K562 (cell line): ENCODE measurements around the gene SLC35A2. TPM values are rescaled to one million over a fixed set of nuclear protein-coding genes. Genes with fewer than 3 reads are reported as not detected.

Experiments
- BACH1 ChIP-seq: fragments of 200-800 bp; sonication (Bioruptor generic); IDR thresholded peaks from 2 replicates; pipeline ENCODE4 v1.6.1; 2016; ENCODE audit warnings: missing genetic modification characterization, missing compliant biosample characterization
- FUS ChIP-seq: fragments of 200-400 bp; formaldehyde crosslinking; optimal IDR thresholded peaks from 2 replicates; pipeline ENCODE3; 2017; ENCODE audit warnings: low read depth, low read length
- HMGXB4 ChIP-seq: sonication (generic); formaldehyde crosslinking; IDR thresholded peaks from 2 replicates; pipeline ENCODE4 v1.8.1; 2023; ENCODE audit warnings: mild to moderate bottlenecking, missing genetic modification reagents
- PHTF2 ChIP-seq: fragments of 250-450 bp; sonication (Bioruptor Pico); IDR thresholded peaks from 2 replicates; pipeline ENCODE4 v1.5.0; 2021; ENCODE audit warnings: mild to moderate bottlenecking
- POLR2H ChIP-seq: IDR thresholded peaks from 2 replicates; pipeline ENCODE4 v1.6.1; 2016; ENCODE audit warnings: missing genetic modification characterization, low read depth, mild to moderate bottlenecking, control low read depth, missing compliant biosample characterization, moderate library complexity
- TAF7 ChIP-seq: fragments of 450-650 bp; IDR thresholded peaks from 2 replicates; pipeline ENCODE4 v1.6.1; 2016; ENCODE audit warnings: missing genetic modification characterization, missing compliant biosample characterization
- ZKSCAN8 ChIP-seq: fragments of 200-800 bp; sonication (Bioruptor generic); IDR thresholded peaks from 2 replicates; pipeline ENCODE4 v1.6.1; 2016; ENCODE audit warnings: missing genetic modification characterization, missing compliant biosample characterization
- ZNF696 ChIP-seq: fragments of 250-450 bp; sonication (Bioruptor Pico); conservative IDR thresholded peaks from 2 replicates; pipeline ENCODE4 v1.4.0; 2020; ENCODE audit warnings: mild to moderate bottlenecking, moderate library complexity
- polyA plus RNA-seq, 8 experiments: library from polyadenylated mRNA; depleted of rRNA in 4 of 8; stranded (reverse) in 5 of 8; unstranded in 3 of 8; fragments of >200 nt; fragmentation: Nextera tagmentation in 2 of 8; fragmentation: Illumina TruSeq in 1 of 8; extraction: Ambion mirVana in 2 of 8; extraction: Trizol in 1 of 8; gene quantifications; 2 replicates each; pipeline versions ENCODE4 v1.2.1 to v1.2.3, GENCODE V29; 2011 to 2014; ENCODE audit warnings: inconsistent platforms in 1 of 8, missing spikeins in 1 of 8
- total RNA-seq, 7 experiments: library from RNA; depleted of rRNA in 6 of 7; stranded (reverse); fragments of >200 nt in 6 of 7; fragmentation: Illumina TruSeq in 2 of 7; extraction: Trizol in 2 of 7; gene quantifications; 2 replicates each; pipeline versions ENCODE4 v1.2.1 to v1.2.3, GENCODE V29; 2011 to 2021; ENCODE audit warnings: low replicate concordance in 1 of 7
- TF ChIP-seq, protein P1 (sequence below): fragments of 200-600 bp; sonication (generic); IDR thresholded peaks from one replicate; pipeline ENCODE4 v1.6.1; 2012; ENCODE audit warnings: mild to moderate bottlenecking, low read depth, low read length, inconsistent platforms
- TF ChIP-seq, protein P2 (sequence below): IDR thresholded peaks from 2 replicates; pipeline ENCODE4 v1.6.1; 2016; ENCODE audit warnings: missing genetic modification characterization, missing compliant biosample characterization
- TF ChIP-seq, protein P3 (sequence below): sonication (generic); formaldehyde crosslinking; IDR thresholded peaks from 2 replicates; pipeline ENCODE4 v1.8.0; 2022; ENCODE audit warnings: missing genetic modification reagents, mild to moderate bottlenecking, borderline replicate concordance

SLC35A2 gene
- total and polyA plus RNA-seq, 9 of the 15 experiments (the other 6 are each of a cell fraction or from before 2014, with no cell fraction given), result 3.3 to 38.9 (median 20.0) TPM

DNA sequence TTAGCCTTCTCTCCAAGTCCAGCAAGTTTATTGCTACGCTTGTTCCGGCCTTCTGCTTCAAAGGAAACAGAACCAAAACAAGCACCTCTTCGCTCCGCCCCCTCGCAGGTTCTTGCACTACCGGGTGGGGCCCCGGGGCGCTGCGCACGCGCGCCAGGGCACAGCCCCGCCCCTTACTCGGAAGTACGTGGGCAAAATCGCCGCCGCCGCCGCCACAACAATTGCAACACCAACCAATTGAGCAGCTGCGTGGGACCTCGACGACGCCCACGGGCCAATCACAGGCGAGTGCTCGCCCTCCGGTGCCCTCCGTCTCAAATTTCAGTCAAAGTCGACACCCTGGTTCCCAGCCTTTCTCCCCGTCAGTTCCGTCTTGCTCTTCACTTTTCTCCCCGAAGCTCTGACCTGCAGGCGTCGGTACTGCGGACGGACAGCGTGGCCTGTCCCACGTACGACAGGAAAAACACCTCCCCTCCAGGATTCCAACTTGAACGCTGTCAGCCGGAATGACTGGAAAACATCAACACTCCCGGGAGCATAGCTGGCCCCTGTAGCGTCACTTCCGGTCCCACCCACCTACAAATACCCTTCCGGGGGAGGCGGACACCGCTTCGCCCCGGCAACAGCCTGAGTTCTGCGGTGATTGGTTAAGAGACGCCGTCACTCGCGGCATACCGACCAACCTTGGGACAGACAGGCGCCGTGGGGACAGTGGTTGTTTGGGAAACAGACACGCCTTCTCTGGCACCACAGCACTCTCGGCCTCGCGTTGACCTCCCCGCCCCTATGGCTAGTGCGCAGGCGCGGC lies 46.6 kb upstream of the SLC35A2 start (continued):
- TF ChIP-seq, protein P1, sequence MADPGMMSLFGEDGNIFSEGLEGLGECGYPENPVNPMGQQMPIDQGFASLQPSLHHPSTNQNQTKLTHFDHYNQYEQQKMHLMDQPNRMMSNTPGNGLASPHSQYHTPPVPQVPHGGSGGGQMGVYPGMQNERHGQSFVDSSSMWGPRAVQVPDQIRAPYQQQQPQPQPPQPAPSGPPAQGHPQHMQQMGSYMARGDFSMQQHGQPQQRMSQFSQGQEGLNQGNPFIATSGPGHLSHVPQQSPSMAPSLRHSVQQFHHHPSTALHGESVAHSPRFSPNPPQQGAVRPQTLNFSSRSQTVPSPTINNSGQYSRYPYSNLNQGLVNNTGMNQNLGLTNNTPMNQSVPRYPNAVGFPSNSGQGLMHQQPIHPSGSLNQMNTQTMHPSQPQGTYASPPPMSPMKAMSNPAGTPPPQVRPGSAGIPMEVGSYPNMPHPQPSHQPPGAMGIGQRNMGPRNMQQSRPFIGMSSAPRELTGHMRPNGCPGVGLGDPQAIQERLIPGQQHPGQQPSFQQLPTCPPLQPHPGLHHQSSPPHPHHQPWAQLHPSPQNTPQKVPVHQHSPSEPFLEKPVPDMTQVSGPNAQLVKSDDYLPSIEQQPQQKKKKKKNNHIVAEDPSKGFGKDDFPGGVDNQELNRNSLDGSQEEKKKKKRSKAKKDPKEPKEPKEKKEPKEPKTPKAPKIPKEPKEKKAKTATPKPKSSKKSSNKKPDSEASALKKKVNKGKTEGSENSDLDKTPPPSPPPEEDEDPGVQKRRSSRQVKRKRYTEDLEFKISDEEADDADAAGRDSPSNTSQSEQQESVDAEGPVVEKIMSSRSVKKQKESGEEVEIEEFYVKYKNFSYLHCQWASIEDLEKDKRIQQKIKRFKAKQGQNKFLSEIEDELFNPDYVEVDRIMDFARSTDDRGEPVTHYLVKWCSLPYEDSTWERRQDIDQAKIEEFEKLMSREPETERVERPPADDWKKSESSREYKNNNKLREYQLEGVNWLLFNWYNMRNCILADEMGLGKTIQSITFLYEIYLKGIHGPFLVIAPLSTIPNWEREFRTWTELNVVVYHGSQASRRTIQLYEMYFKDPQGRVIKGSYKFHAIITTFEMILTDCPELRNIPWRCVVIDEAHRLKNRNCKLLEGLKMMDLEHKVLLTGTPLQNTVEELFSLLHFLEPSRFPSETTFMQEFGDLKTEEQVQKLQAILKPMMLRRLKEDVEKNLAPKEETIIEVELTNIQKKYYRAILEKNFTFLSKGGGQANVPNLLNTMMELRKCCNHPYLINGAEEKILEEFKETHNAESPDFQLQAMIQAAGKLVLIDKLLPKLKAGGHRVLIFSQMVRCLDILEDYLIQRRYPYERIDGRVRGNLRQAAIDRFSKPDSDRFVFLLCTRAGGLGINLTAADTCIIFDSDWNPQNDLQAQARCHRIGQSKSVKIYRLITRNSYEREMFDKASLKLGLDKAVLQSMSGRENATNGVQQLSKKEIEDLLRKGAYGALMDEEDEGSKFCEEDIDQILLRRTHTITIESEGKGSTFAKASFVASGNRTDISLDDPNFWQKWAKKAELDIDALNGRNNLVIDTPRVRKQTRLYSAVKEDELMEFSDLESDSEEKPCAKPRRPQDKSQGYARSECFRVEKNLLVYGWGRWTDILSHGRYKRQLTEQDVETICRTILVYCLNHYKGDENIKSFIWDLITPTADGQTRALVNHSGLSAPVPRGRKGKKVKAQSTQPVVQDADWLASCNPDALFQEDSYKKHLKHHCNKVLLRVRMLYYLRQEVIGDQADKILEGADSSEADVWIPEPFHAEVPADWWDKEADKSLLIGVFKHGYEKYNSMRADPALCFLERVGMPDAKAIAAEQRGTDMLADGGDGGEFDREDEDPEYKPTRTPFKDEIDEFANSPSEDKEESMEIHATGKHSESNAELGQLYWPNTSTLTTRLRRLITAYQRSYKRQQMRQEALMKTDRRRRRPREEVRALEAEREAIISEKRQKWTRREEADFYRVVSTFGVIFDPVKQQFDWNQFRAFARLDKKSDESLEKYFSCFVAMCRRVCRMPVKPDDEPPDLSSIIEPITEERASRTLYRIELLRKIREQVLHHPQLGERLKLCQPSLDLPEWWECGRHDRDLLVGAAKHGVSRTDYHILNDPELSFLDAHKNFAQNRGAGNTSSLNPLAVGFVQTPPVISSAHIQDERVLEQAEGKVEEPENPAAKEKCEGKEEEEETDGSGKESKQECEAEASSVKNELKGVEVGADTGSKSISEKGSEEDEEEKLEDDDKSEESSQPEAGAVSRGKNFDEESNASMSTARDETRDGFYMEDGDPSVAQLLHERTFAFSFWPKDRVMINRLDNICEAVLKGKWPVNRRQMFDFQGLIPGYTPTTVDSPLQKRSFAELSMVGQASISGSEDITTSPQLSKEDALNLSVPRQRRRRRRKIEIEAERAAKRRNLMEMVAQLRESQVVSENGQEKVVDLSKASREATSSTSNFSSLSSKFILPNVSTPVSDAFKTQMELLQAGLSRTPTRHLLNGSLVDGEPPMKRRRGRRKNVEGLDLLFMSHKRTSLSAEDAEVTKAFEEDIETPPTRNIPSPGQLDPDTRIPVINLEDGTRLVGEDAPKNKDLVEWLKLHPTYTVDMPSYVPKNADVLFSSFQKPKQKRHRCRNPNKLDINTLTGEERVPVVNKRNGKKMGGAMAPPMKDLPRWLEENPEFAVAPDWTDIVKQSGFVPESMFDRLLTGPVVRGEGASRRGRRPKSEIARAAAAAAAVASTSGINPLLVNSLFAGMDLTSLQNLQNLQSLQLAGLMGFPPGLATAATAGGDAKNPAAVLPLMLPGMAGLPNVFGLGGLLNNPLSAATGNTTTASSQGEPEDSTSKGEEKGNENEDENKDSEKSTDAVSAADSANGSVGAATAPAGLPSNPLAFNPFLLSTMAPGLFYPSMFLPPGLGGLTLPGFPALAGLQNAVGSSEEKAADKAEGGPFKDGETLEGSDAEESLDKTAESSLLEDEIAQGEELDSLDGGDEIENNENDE, result no peak
- TF ChIP-seq, protein P2, sequence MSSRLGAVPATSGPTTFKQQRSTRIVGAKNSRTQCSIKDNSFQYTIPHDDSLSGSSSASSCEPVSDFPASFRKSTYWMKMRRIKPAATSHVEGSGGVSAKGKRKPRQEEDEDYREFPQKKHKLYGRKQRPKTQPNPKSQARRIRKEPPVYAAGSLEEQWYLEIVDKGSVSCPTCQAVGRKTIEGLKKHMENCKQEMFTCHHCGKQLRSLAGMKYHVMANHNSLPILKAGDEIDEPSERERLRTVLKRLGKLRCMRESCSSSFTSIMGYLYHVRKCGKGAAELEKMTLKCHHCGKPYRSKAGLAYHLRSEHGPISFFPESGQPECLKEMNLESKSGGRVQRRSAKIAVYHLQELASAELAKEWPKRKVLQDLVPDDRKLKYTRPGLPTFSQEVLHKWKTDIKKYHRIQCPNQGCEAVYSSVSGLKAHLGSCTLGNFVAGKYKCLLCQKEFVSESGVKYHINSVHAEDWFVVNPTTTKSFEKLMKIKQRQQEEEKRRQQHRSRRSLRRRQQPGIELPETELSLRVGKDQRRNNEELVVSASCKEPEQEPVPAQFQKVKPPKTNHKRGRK (tag), result no peak
- TF ChIP-seq, protein P3, sequence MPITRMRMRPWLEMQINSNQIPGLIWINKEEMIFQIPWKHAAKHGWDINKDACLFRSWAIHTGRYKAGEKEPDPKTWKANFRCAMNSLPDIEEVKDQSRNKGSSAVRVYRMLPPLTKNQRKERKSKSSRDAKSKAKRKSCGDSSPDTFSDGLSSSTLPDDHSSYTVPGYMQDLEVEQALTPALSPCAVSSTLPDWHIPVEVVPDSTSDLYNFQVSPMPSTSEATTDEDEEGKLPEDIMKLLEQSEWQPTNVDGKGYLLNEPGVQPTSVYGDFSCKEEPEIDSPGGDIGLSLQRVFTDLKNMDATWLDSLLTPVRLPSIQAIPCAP, result no peak
- TF ChIP-seq FUS (no peak), ZKSCAN8 (CRISPR knock-in tag) (no peak), POLR2H (tag) (peak; percentile 51), ZNF696 (CRISPR knock-in tag) (no peak), BACH1 (tag) (no peak), HMGXB4 (no peak), PHTF2 (no peak), TAF7 (tag) (peak; percentile 46; the same call in 1 of the 2 replicates)
